Measurements from ENCODE around the gene ATF6.

DNA sequence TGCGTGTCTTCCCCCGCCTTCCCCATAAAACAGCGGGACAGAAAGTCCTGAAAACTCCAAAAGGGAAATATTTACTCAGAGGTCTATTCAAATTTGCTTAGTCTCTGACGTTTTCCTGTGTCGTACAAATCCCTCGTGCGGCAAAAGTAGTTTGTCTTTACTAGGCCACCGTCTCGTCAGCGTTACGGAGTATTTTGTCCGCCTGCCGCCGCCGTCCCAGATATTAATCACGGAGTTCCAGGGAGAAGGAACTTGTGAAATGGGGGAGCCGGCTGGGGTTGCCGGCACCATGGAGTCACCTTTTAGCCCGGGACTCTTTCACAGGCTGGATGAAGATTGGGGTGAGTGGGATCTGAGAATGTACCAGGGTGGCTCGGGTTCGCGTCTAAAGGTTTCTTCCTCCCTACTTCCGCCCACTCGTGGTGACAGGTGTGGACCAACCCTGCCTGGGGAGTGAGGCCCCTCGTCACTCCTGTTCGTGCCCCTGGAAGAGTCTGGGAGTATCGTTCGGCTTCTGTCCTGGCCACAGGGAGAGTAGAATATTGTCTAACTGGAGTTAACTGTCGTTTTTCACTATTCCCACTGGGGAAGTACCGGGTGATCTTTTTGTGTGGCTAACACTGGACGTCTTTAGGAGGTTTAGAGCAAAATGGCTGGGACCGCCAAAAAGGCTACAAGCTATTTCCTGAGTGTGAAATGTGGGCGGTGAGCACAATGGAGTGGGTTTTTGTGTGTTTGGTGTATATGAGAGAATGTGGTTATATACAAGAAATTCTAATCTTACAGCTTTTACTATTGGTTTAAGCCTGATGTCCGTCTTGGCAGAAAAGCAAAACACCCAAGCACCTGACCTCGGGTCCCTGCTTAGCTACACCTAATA is at the start of gene ATF6:
- TF ChIP-seq EZH2 (IDR thresholded peaks at IDR 0.05), result no peak
- TF ChIP-seq POLR2AphosphoS5 (IDR thresholded peaks at IDR 0.05; ENCODE audit: borderline replicate concordance, low read depth, low read length), result peak; percentile 84
